Activated CD4-positive, alpha-beta T cell treated with anti-CD3 and anti-CD28 coated beads, Interleukin-2, amount 10 ng/mL, durations not matched to agents 7 days and 5 days (primary cell): ENCODE results near the gene STRADA. TPM values are rescaled to one million over a fixed set of nuclear protein-coding genes. Genes with fewer than 3 reads are reported as not detected.
A peak's percentile ranks its signal among the peaks of the same experiment; 100 is the strongest.

Experiments used
- CTCF ChIA-PET: fragments of 350-600 bp; sonication (Branson Sonifier 250); formaldehyde crosslinking; loops from one replicate; lab custom pipeline; 2021; ENCODE audit warnings: antibody characterized with exemption; lab: Charles Lee
- POLR2A ChIA-PET: fragments of 350-600 bp; sonication (Branson Sonifier 250); formaldehyde crosslinking; loops from one replicate; lab custom pipeline; 2021; ENCODE audit warnings: antibody characterized with exemption; lab: Charles Lee
- DNase-seq: peaks from one replicate; pipeline ENCODE4 v3.0.0-alpha.2; 2020
- H3K27ac Mint-ChIP-seq: one replicate; pipeline ENCODE4 v1.8.0; 2021; ENCODE audit warnings: mild to moderate bottlenecking, moderate library complexity, mixed read lengths
- H3K27me3 Mint-ChIP-seq: one replicate; pipeline ENCODE4 v1.8.0; 2021; ENCODE audit warnings: mixed read lengths
- H3K36me3 Mint-ChIP-seq: one replicate; pipeline ENCODE4 v1.8.0; 2021; ENCODE audit warnings: low read depth, mixed read lengths
- H3K4me1 Mint-ChIP-seq: one replicate; pipeline ENCODE4 v1.8.0; 2021; ENCODE audit warnings: mixed read lengths
- H3K4me3 Mint-ChIP-seq: one replicate; pipeline ENCODE4 v1.8.0; 2021; ENCODE audit warnings: mild to moderate bottlenecking, moderate library complexity, mixed read lengths
- H3K9me3 Mint-ChIP-seq: one replicate; pipeline ENCODE4 v1.8.0; 2021; ENCODE audit warnings: mixed read lengths
- total RNA-seq, 2 experiments: library from RNA; stranded (reverse); gene quantifications; one replicate each; pipeline ENCODE4 v1.2.3, GENCODE V29; 2021

Gene STRADA, protein sequence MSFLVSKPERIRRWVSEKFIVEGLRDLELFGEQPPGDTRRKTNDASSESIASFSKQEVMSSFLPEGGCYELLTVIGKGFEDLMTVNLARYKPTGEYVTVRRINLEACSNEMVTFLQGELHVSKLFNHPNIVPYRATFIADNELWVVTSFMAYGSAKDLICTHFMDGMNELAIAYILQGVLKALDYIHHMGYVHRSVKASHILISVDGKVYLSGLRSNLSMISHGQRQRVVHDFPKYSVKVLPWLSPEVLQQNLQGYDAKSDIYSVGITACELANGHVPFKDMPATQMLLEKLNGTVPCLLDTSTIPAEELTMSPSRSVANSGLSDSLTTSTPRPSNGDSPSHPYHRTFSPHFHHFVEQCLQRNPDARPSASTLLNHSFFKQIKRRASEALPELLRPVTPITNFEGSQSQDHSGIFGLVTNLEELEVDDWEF
- 10 to 100 TPM; 46.8 to 49.0 TPM for total RNA-seq

DNA sequence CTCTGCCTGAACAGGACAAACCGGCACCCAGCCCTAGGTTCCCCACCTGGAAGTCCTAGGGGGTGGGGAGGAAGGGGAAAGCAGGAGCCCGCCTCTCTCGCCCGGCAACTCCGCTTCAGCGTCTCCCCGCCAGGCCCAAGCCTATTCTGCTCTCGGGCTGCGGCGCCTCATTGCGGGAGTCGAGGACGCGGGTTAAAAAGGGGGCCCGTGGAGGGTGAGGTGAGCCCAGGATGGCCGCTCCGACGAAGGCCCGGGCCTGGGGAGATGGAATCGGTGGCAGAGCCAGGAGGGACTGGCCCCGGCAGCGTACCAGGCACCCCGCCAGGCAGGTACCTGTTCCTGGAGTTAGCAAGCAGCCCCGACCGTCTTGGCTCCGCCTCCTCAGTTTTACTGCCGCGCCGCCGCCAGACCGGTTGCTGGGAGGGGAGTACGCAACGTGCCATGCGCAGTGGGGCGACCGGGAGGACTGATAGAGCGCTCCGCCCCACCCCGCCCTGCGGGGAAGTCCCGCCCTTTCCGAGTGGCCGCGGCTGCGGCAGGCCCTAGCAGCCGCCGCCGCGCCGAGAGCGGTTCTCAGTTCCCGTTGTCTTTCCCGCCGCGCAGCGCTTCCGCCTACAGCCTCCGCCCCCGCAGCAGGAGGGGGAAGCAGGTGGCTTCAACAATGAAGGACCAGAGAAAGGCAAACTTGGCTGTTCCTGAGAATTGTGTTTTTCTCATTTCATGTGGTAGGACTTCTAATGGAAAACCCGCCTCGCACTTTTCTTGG lies at the start of gene STRADA:
TSS of gene STRADA (minus strand) at position 392 of the 766 bp plus-strand sequence. CDS start 13,430 bp downstream, outside the sequence.
- H3K4me3 Mint-ChIP-seq, result peak within 1 kb of the TSS; percentile 93
- H3K9me3 Mint-ChIP-seq, result no peaks in the 10 kb centered on the region
- ChIA-PET POLR2A (interaction anchor here (0.6 to 1.4 kb wide), 5 partner anchors 32 to 268 kb away, joined by 3 to 10 read pairs (median 5); partner anchors contain the start of genes CCDC47, DDX42 and MAP3K3), CTCF (interaction anchor here (0.7 to 1.4 kb wide), 7 partner anchors 9 to 116 kb away, joined by 3 to 4 read pairs (median 3); partner anchors contain the start of genes CCDC47 and DDX42)
- H3K27ac Mint-ChIP-seq, result peak within 1 kb of the TSS; percentile 95
- peaks cover 16% of the 10 kb centered on the region for H3K36me3 Mint-ChIP-seq
- H3K4me1 Mint-ChIP-seq, result peaks cover 35% of the 10 kb centered on the region
- H3K27me3 Mint-ChIP-seq, result no peaks in the 10 kb centered on the region
- DNase-seq, result peak; percentile 99

DNA sequence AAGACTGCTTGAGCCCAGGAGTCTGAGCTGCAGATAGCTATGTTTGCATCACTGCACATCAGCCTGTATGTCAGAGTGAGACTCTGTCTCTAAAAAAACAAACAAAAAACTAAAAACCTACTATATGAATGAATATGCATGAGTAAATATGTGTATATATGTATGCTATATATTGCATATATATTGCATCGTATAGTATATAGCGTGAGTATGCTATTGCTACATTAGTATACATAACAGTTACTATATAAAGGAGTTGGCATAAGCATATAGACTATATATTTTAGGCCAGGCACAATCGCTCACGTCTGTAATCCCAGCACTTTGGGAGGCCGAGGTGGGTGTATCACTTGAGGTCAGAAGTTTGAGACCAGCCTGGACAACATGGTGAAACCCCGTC lies 48.5 kb upstream of the STRADA start:
- no peaks in the 10 kb centered on the region for H3K9me3 Mint-ChIP-seq
- ChIA-PET POLR2A (no interaction called here), CTCF (interaction anchor here (0.6 to 1.1 kb wide), 2 partner anchors 14 to 41 kb away, joined by 3 read pairs; no protein-coding TSS in a partner anchor)
- peaks cover 8% of the 10 kb centered on the region for H3K4me1 Mint-ChIP-seq
- peaks cover 41% of the 10 kb centered on the region for H3K36me3 Mint-ChIP-seq
- no peak for DNase-seq
- H3K4me3 Mint-ChIP-seq, result no peak overlapping the region
- no peaks in the 10 kb centered on the region for H3K27me3 Mint-ChIP-seq
- H3K27ac Mint-ChIP-seq, result no peak overlapping the region

DNA sequence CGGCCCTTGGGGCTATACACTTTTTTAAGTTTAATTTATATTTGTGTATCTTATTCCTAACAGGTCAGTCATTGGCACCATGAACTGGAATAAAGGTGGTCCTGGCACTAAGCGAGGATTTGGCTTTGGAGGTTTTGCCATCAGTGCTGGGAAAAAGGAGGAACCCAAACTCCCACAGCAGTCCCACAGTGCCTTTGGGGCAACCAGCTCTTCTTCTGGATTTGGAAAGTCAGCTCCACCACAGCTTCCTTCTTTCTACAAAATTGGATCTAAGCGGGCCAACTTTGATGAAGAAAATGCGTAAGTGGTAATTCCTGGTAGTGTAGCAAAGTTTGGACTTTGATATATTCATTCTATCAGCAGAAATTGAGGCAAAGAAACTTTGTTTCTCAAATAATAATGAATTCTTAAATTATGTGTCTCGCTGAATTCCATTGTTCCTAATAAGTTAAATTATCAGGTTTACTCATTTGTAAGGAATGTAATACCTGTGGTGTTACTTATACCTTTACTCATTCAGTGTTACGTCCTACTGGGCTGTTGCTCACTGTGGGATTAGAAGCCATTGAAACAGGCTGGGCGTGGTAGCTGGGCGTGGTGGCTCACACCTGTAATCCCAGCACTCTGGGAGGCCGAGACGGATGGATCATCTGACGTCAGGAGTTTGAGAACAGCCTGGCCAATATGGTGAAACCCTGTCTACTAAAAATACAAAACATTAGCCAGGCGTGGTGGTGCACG lies 45.5 kb upstream of the STRADA start:
- Mint-ChIP-seq H3K9me3 (no peaks in the 10 kb centered on the region), H3K4me1 (peaks cover 22% of the 10 kb centered on the region), H3K4me3 (no peak overlapping the region), H3K27ac (no peak overlapping the region), H3K27me3 (no peaks in the 10 kb centered on the region), H3K36me3 (peaks cover 33% of the 10 kb centered on the region)
- DNase-seq, result no peak
- ChIA-PET POLR2A (no interaction called here), CTCF (interaction anchor here (0.9 to 1.6 kb wide), 4 partner anchors 19 to 54 kb away, joined by 3 read pairs; no protein-coding TSS in a partner anchor)

DNA sequence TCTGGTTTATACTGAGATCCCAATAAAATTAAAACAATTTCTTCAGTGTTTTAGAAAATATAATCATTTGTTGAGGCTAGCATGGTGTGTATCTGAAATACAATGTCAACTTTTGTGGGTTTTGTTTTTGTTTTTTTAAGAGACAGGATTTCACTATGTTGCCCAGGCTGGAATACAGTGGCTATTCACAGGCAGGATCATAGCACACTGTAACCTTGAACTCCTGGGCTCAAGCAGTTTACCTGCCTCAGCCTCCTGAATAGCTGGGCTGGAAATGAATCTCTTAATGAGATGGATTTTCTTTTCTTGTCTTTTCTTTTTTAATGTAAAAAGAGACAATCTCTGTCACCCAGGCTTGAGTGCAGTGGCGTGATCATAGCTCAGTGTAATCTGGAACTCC lies 44.5 kb upstream of the STRADA start:
- Mint-ChIP-seq H3K36me3 (peaks cover 33% of the 10 kb centered on the region), H3K4me1 (peaks cover 27% of the 10 kb centered on the region), H3K4me3 (no peak overlapping the region), H3K27ac (no peak overlapping the region), H3K27me3 (no peaks in the 10 kb centered on the region), H3K9me3 (no peaks in the 10 kb centered on the region)
- POLR2A ChIA-PET, result no interaction called here
- CTCF ChIA-PET, result interaction anchor here (0.6 to 1.6 kb wide), 5 partner anchors 12 to 35 kb away, joined by 3 to 5 read pairs (median 3); no protein-coding TSS in a partner anchor
- DNase-seq, result no peak

DNA sequence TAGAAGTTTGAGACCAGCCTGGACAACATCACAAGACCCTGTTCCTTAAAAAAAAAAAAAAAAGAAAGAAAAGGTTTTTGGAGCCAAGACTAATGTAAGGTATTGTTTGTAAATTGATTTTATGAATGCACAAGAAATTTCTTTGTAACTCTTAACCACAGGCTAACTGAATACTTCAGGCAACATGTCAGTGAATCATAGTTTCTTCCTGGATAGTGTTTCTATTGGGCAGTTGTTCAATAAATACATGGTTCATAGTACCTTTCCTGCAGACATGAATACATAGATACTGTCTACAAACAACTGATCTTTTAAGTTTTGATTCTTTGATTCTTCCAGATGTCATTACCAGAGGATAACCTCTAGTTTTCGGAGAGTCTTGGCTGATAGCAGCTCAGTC lies 44.0 kb upstream of the STRADA start:
- CTCF ChIA-PET, result no interaction called here
- H3K27me3 Mint-ChIP-seq, result no peaks in the 10 kb centered on the region
- no peaks in the 10 kb centered on the region for H3K9me3 Mint-ChIP-seq
- no peak for DNase-seq
- H3K4me1 Mint-ChIP-seq, result peaks cover 32% of the 10 kb centered on the region
- POLR2A ChIA-PET, result no interaction called here
- peak overlapping the region; percentile 50 for H3K27ac Mint-ChIP-seq
- H3K4me3 Mint-ChIP-seq, result no peak overlapping the region
- H3K36me3 Mint-ChIP-seq, result peaks cover 31% of the 10 kb centered on the region

DNA sequence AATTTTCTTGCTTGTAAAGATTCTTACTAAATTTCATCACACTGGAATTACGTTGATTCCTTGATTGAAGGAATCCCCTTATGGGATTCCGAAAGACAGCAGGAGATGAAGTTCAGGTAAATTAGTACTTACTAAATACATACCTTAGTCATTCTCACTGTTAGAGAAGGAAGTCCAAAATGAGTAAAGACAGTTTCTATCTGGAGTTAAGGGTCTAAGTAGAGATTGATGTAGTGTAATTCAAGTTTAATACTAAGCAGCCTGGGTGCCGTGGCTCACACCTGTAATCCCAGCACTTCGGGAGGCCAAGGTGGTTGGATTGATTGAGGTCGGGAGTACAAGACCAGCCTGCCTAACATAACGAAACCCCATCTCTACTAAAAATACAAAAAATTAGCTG lies 41.9 kb upstream of the STRADA start:
- no peaks in the 10 kb centered on the region for H3K9me3 Mint-ChIP-seq
- H3K4me1 Mint-ChIP-seq, result peaks cover 42% of the 10 kb centered on the region

DNA sequence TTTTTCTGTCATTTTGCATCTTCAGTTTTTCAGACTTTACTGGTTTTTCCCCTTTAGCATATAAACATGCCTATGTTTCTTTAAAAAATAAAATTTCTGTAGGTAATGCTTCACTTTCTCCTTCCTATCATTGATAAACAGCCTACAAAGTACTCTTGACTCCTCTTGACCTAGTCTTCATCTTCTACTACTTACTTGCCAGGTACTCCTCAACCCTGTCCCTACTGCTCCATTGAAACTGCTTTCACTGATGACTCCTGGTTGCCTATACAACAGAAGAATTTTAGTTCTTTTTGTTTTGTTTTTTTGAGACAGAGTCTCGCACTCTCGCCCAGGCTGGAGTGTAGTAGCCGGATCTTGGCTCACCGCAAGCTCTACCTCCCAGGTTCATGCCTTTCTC lies 39.3 kb upstream of the STRADA start:
- H3K9me3 Mint-ChIP-seq, result no peaks in the 10 kb centered on the region
- H3K36me3 Mint-ChIP-seq, result peaks cover 42% of the 10 kb centered on the region
- CTCF ChIA-PET, result interaction anchor here (0.6 to 0.8 kb wide), 3 partner anchors 19 to 42 kb away, joined by 3 to 4 read pairs (median 3); no protein-coding TSS in a partner anchor
- H3K27me3 Mint-ChIP-seq, result no peaks in the 10 kb centered on the region
- DNase-seq, result no peak
- peaks cover 63% of the 10 kb centered on the region for H3K4me1 Mint-ChIP-seq
- H3K4me3 Mint-ChIP-seq, result no peak overlapping the region
- POLR2A ChIA-PET, result no interaction called here
- peak overlapping the region; percentile 25 for H3K27ac Mint-ChIP-seq

More for the DNA sequence above, 41.9 kb upstream of the STRADA start:
- POLR2A ChIA-PET, result interaction anchor here (1.1 kb wide), 1 partner anchor 10 kb away, joined by 4 read pairs; the partner anchor contains the start of gene DDX42
- peaks cover 35% of the 10 kb centered on the region for H3K36me3 Mint-ChIP-seq
- no peak overlapping the region for H3K27ac Mint-ChIP-seq
- no peak overlapping the region for H3K4me3 Mint-ChIP-seq
- no peak for DNase-seq
- no peaks in the 10 kb centered on the region for H3K27me3 Mint-ChIP-seq
- CTCF ChIA-PET, result interaction anchor here (0.7 to 1.9 kb wide), 5 partner anchors 9 to 73 kb away, joined by 3 to 8 read pairs (median 3); partner anchors contain the start of genes CCDC47 and DDX42

DNA sequence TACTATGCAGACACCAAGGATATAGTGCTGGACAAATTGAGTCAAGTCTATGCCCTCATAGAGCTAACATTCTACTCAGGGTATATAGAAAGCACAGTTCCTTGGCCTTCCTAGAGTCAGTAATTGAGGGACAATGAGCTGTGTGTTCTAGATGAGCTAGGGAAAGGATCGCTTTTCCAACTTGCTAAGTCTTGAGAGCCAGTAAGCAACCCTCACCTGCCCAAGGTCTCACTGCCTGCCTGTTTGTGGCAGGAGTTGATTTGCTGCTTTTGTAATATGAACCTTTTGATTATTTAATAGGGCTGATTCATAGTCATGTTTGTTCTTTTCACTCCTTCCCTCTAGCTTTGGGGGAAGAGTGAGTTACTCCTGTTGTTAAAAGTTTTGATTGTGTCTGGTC lies 38.9 kb upstream of the STRADA start:
- peaks cover 62% of the 10 kb centered on the region for H3K4me1 Mint-ChIP-seq
- H3K36me3 Mint-ChIP-seq, result peaks cover 41% of the 10 kb centered on the region
- no peak for DNase-seq
- CTCF ChIA-PET, result interaction anchor here (0.6 to 0.8 kb wide), 2 partner anchors 15 to 19 kb away, joined by 3 to 4 read pairs; no protein-coding TSS in a partner anchor
- POLR2A ChIA-PET, result no interaction called here
- H3K9me3 Mint-ChIP-seq, result no peaks in the 10 kb centered on the region
- no peak overlapping the region for H3K27ac Mint-ChIP-seq
- H3K4me3 Mint-ChIP-seq, result no peak overlapping the region
- H3K27me3 Mint-ChIP-seq, result no peaks in the 10 kb centered on the region

DNA sequence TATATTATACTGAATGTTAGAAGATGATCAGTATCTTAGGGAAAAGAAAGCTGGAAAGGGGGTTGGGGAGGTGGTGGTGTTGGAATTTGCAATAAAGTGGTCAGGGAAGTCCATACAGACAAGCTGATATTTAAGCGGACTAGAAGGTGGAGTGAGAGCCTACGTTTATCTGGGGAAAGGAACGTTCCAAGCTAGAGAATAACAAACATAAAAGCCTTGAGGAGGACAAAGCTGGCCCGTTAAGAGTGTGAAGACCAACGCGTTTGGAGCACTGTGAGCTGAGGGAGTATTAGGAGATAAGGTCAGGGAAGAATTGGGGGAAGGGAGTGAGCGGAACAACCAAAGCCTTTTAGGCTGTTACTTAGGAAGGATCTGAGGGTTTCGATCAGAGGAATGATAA lies 33.8 kb upstream of the STRADA start:
- no peaks in the 10 kb centered on the region for H3K9me3 Mint-ChIP-seq
- ChIA-PET CTCF (interaction anchor here (0.6 to 2.4 kb wide), 12 partner anchors 8 to 350 kb away, joined by 3 to 10 read pairs (median 4); no protein-coding TSS in a partner anchor), POLR2A (no interaction called here)
- H3K36me3 Mint-ChIP-seq, result peaks cover 46% of the 10 kb centered on the region
- H3K27ac Mint-ChIP-seq, result peak overlapping the region; percentile 99
- no peak for DNase-seq
- H3K27me3 Mint-ChIP-seq, result no peaks in the 10 kb centered on the region
- peaks cover 57% of the 10 kb centered on the region for H3K4me1 Mint-ChIP-seq
- peak overlapping the region; percentile 90 for H3K4me3 Mint-ChIP-seq

DNA sequence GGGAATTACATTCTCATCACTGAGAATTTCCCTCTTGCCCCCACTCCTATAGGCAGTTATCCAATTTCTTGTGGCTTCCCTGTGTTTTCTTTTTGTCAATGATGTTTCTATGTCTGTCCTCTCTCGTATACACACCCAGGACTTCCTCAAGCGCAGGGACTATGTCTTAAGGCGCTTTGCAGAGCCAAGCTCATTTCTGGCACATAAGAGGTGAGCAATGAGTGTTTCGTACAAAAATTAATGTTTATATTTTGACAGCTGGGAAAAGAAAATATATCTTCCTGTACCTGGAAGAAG lies 33.3 kb upstream of the STRADA start:
- ChIA-PET CTCF (interaction anchor here (0.6 to 2.4 kb wide), 11 partner anchors 8 to 349 kb away, joined by 3 to 10 read pairs (median 4); no protein-coding TSS in a partner anchor), POLR2A (no interaction called here)
- Mint-ChIP-seq H3K4me1 (peaks cover 58% of the 10 kb centered on the region), H3K27ac (peak overlapping the region; percentile 99), H3K27me3 (no peaks in the 10 kb centered on the region), H3K9me3 (no peaks in the 10 kb centered on the region), H3K36me3 (peaks cover 46% of the 10 kb centered on the region), H3K4me3 (peak overlapping the region; percentile 90)
- peak; percentile 15 for DNase-seq

DNA sequence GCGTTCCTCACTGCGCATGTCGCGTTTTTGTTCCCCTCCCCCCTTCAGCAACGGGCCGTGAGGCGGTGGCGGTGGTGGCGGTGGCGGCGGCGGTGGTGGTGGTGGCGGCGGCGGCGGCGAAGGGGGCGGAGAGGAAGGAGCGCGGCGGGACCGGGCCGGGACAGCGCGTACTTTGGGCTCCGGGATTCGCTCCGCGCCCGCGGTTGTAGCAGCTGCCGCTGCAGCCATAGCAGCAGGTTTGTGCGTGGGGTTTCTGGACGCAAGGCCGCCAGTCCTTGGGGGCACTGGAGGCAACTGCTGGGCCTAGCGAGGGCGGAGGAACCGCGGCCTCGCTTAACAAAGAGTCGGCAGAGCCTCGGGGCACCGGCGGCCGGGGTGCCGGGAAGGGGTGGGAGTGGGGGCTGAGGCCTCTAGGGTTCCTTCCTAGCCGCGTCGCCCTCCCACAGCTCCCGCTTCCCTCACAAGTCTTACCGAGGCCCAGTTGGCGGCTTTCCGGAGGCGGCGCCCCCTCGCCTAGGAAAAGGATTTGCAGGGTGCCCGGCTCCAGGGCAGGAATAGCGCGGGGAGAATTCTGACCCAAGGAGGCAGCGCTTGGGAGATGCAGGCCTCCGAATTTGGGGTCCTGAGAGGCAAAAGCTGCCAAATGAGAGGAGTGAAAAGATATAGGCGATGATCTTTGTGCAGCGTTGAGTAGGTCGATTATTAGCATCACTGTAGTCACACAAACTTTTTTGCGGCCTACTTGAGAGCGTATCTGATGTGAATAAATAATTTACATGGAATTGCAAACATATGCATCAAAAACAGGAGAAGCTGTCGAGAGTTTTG lies 32.8 kb upstream of the STRADA start, which contains the start of gene DDX42:
TSS of gene DDX42 (plus strand) at position 30 of the 828 bp plus-strand sequence. CDS start 12,880 bp downstream, outside the sequence.
- POLR2A ChIA-PET, result interaction anchor here (0.7 to 1.5 kb wide), 5 partner anchors 9 to 77 kb away, joined by 3 to 10 read pairs (median 4); partner anchors contain the start of gene STRADA
- DNase-seq, result peak; percentile 35

More for the DNA sequence above, 32.8 kb upstream of the STRADA start, which contains the start of gene DDX42:
- H3K27me3 Mint-ChIP-seq, result no peaks in the 10 kb centered on the region
- H3K27ac Mint-ChIP-seq, result peak within 1 kb of the TSS; percentile 99
- CTCF ChIA-PET, result interaction anchor here (0.7 to 2.4 kb wide), 16 partner anchors 8 to 349 kb away, joined by 3 to 10 read pairs (median 4); partner anchors contain the start of gene STRADA
- H3K4me1 Mint-ChIP-seq, result peaks cover 56% of the 10 kb centered on the region
- H3K4me3 Mint-ChIP-seq, result peak within 1 kb of the TSS; percentile 90
- no peaks in the 10 kb centered on the region for H3K9me3 Mint-ChIP-seq
- peaks cover 41% of the 10 kb centered on the region for H3K36me3 Mint-ChIP-seq
